ENCODE measurements around the gene EIF4G2.

- no peak for TF ChIP-seq POLR2A (IDR thresholded peaks at IDR 0.05)
- no peak for TF ChIP-seq CTCF (IDR thresholded peaks at IDR 0.05)
These were observed 30.3 kb downstream of the EIF4G2 start for GRCh38 chr11:10778217-10778970.

Measured in right lobe of liver (tissue), 4 donors.